Measurements from ENCODE around the gene TENM4.

Gene TENM4

GRCh38 chr11:79417069-79417920, 23.5 kb downstream of the TENM4 start:
- no peaks in the 10 kb centered on the region for H3K27me3 ChIP-seq (ENCODE audit: low read depth, low read length)
- H3K4me1 ChIP-seq (ENCODE audit: control insufficient read depth in 1 of 2, insufficient read depth in 2 of 2, low read length in 2 of 2), result peaks cover 0 to 27% of the 10 kb centered on the region in 2 donors
- no peaks in the 10 kb centered on the region for H3K36me3 ChIP-seq (ENCODE audit: control insufficient read depth in 1 of 2, insufficient read depth in 2 of 2, low read length in 2 of 2)
- H3K27ac ChIP-seq (ENCODE audit: low read length), result no peak overlapping the region
- peaks cover 0 to 6% of the 10 kb centered on the region in 2 donors for H3K9me3 ChIP-seq (ENCODE audit: control insufficient read depth in 1 of 2, low read length in 2 of 2)
- no peak overlapping the region for H3K4me3 ChIP-seq (ENCODE audit: low read depth in 1 of 2, low read length in 2 of 2)

- no peak overlapping the region for H3K4me3 ChIP-seq (ENCODE audit: low read depth in 1 of 2, low read length in 2 of 2)
- H3K27ac ChIP-seq (ENCODE audit: low read length), result no peak overlapping the region
- no peaks in the 10 kb centered on the region for H3K36me3 ChIP-seq (ENCODE audit: control insufficient read depth in 1 of 2, insufficient read depth in 2 of 2, low read length in 2 of 2)
- peaks cover 0 to 6% of the 10 kb centered on the region in 2 donors for H3K9me3 ChIP-seq (ENCODE audit: control insufficient read depth in 1 of 2, low read length in 2 of 2)
- peaks cover 0 to 27% of the 10 kb centered on the region in 2 donors for H3K4me1 ChIP-seq (ENCODE audit: control insufficient read depth in 1 of 2, insufficient read depth in 2 of 2, low read length in 2 of 2)
- no peaks in the 10 kb centered on the region for H3K27me3 ChIP-seq (ENCODE audit: low read depth, low read length)
Observed at GRCh38 chr11:79415912-79416311, 24.9 kb downstream of the TENM4 start.

- no peak overlapping the region for H3K27ac ChIP-seq (ENCODE audit: low read length)
- H3K4me1 ChIP-seq (ENCODE audit: control insufficient read depth in 1 of 2, insufficient read depth in 2 of 2, low read length in 2 of 2), result peaks cover 0 to 27% of the 10 kb centered on the region in 2 donors
- H3K9me3 ChIP-seq (ENCODE audit: control insufficient read depth in 1 of 2, low read length in 2 of 2), result peaks cover 0 to 6% of the 10 kb centered on the region in 2 donors
- H3K4me3 ChIP-seq (ENCODE audit: low read depth in 1 of 2, low read length in 2 of 2), result no peak overlapping the region
- no peaks in the 10 kb centered on the region for H3K27me3 ChIP-seq (ENCODE audit: low read depth, low read length)
- H3K36me3 ChIP-seq (ENCODE audit: control insufficient read depth in 1 of 2, insufficient read depth in 2 of 2, low read length in 2 of 2), result no peaks in the 10 kb centered on the region
Observed at GRCh38 chr11:79415411-79415810, 25.4 kb downstream of the TENM4 start.

GRCh38 chr11:79414644-79415317, 26.0 kb downstream of the TENM4 start:
- Histone ChIP-seq H3K4me1 (ENCODE audit: control insufficient read depth in 1 of 2, insufficient read depth in 2 of 2, low read length in 2 of 2) (peaks cover 0 to 27% of the 10 kb centered on the region in 2 donors), H3K4me3 (ENCODE audit: low read depth in 1 of 2, low read length in 2 of 2) (no peak overlapping the region), H3K27me3 (ENCODE audit: low read depth, low read length) (no peaks in the 10 kb centered on the region), H3K27ac (ENCODE audit: low read length) (no peak overlapping the region), H3K9me3 (ENCODE audit: control insufficient read depth in 1 of 2, low read length in 2 of 2) (peaks cover 0 to 6% of the 10 kb centered on the region in 2 donors), H3K36me3 (ENCODE audit: control insufficient read depth in 1 of 2, insufficient read depth in 2 of 2, low read length in 2 of 2) (no peaks in the 10 kb centered on the region)

GRCh38 chr11:79414041-79414440, 26.8 kb downstream of the TENM4 start:
- Histone ChIP-seq H3K27me3 (ENCODE audit: low read depth, low read length) (no peaks in the 10 kb centered on the region), H3K4me3 (ENCODE audit: low read depth in 1 of 2, low read length in 2 of 2) (no peak overlapping the region), H3K36me3 (ENCODE audit: control insufficient read depth in 1 of 2, insufficient read depth in 2 of 2, low read length in 2 of 2) (no peaks in the 10 kb centered on the region), H3K4me1 (ENCODE audit: control insufficient read depth in 1 of 2, insufficient read depth in 2 of 2, low read length in 2 of 2) (peaks cover 0 to 27% of the 10 kb centered on the region in 2 donors), H3K27ac (ENCODE audit: low read length) (no peak overlapping the region), H3K9me3 (ENCODE audit: control insufficient read depth in 1 of 2, low read length in 2 of 2) (peaks cover 0 to 6% of the 10 kb centered on the region in 2 donors)

GRCh38 chr11:79413268-79413667, 27.6 kb downstream of the TENM4 start:
- no peaks in the 10 kb centered on the region for H3K27me3 ChIP-seq (ENCODE audit: low read depth, low read length)
- no peak overlapping the region for H3K4me3 ChIP-seq (ENCODE audit: low read depth in 1 of 2, low read length in 2 of 2)
- H3K36me3 ChIP-seq (ENCODE audit: control insufficient read depth in 1 of 2, insufficient read depth in 2 of 2, low read length in 2 of 2), result no peaks in the 10 kb centered on the region
- peaks cover 0 to 6% of the 10 kb centered on the region in 2 donors for H3K9me3 ChIP-seq (ENCODE audit: control insufficient read depth in 1 of 2, low read length in 2 of 2)
- no peak overlapping the region for H3K27ac ChIP-seq (ENCODE audit: low read length)
- H3K4me1 ChIP-seq (ENCODE audit: control insufficient read depth in 1 of 2, insufficient read depth in 2 of 2, low read length in 2 of 2), result peaks cover 0 to 27% of the 10 kb centered on the region in 2 donors

GRCh38 chr11:79412761-79413160, 28.1 kb downstream of the TENM4 start:
- Histone ChIP-seq H3K4me1 (ENCODE audit: control insufficient read depth in 1 of 2, insufficient read depth in 2 of 2, low read length in 2 of 2) (peaks cover 0 to 27% of the 10 kb centered on the region in 2 donors), H3K27ac (ENCODE audit: low read length) (no peak overlapping the region)

GRCh38 chr11:79409330-79409729, 31.5 kb downstream of the TENM4 start:
- no peak overlapping the region for H3K4me3 ChIP-seq (ENCODE audit: low read depth in 1 of 2, low read length in 2 of 2)
- no peaks in the 10 kb centered on the region for H3K27me3 ChIP-seq (ENCODE audit: low read depth, low read length)
- no peak overlapping the region for H3K27ac ChIP-seq (ENCODE audit: low read length)
- peaks cover 0 to 18% of the 10 kb centered on the region in 2 donors for H3K4me1 ChIP-seq (ENCODE audit: control insufficient read depth in 1 of 2, insufficient read depth in 2 of 2, low read length in 2 of 2)
- H3K36me3 ChIP-seq (ENCODE audit: control insufficient read depth in 1 of 2, insufficient read depth in 2 of 2, low read length in 2 of 2), result no peaks in the 10 kb centered on the region
- no peaks in the 10 kb centered on the region for H3K9me3 ChIP-seq (ENCODE audit: control insufficient read depth in 1 of 2, low read length in 2 of 2)

More at GRCh38 chr11:79412761-79413160, 28.1 kb downstream of the TENM4 start:
- Histone ChIP-seq H3K9me3 (ENCODE audit: control insufficient read depth in 1 of 2, low read length in 2 of 2) (peaks cover 0 to 6% of the 10 kb centered on the region in 2 donors), H3K4me3 (ENCODE audit: low read depth in 1 of 2, low read length in 2 of 2) (no peak overlapping the region), H3K27me3 (ENCODE audit: low read depth, low read length) (no peaks in the 10 kb centered on the region), H3K36me3 (ENCODE audit: control insufficient read depth in 1 of 2, insufficient read depth in 2 of 2, low read length in 2 of 2) (no peaks in the 10 kb centered on the region)

GRCh38 chr11:79406376-79406775, 34.5 kb downstream of the TENM4 start:
- Histone ChIP-seq H3K9me3 (ENCODE audit: control insufficient read depth in 1 of 2, low read length in 2 of 2) (no peaks in the 10 kb centered on the region), H3K27me3 (ENCODE audit: low read depth, low read length) (no peaks in the 10 kb centered on the region), H3K36me3 (ENCODE audit: control insufficient read depth in 1 of 2, insufficient read depth in 2 of 2, low read length in 2 of 2) (no peaks in the 10 kb centered on the region), H3K27ac (ENCODE audit: low read length) (no peak overlapping the region), H3K4me3 (ENCODE audit: low read depth in 1 of 2, low read length in 2 of 2) (no peak overlapping the region), H3K4me1 (ENCODE audit: control insufficient read depth in 1 of 2, insufficient read depth in 2 of 2, low read length in 2 of 2) (no peaks in the 10 kb centered on the region)

- Histone ChIP-seq H3K27me3 (ENCODE audit: low read depth, low read length) (no peaks in the 10 kb centered on the region), H3K27ac (ENCODE audit: low read length) (no peak overlapping the region), H3K4me3 (ENCODE audit: low read depth in 1 of 2, low read length in 2 of 2) (no peak overlapping the region), H3K36me3 (ENCODE audit: control insufficient read depth in 1 of 2, insufficient read depth in 2 of 2, low read length in 2 of 2) (no peaks in the 10 kb centered on the region), H3K9me3 (ENCODE audit: control insufficient read depth in 1 of 2, low read length in 2 of 2) (no peaks in the 10 kb centered on the region), H3K4me1 (ENCODE audit: control insufficient read depth in 1 of 2, insufficient read depth in 2 of 2, low read length in 2 of 2) (no peaks in the 10 kb centered on the region)
Observed at GRCh38 chr11:79404806-79405205, 36.0 kb downstream of the TENM4 start.

GRCh38 chr11:79404325-79404724, 36.5 kb downstream of the TENM4 start:
- Histone ChIP-seq H3K9me3 (ENCODE audit: control insufficient read depth in 1 of 2, low read length in 2 of 2) (no peaks in the 10 kb centered on the region), H3K27me3 (ENCODE audit: low read depth, low read length) (no peaks in the 10 kb centered on the region), H3K4me1 (ENCODE audit: control insufficient read depth in 1 of 2, insufficient read depth in 2 of 2, low read length in 2 of 2) (no peaks in the 10 kb centered on the region), H3K36me3 (ENCODE audit: control insufficient read depth in 1 of 2, insufficient read depth in 2 of 2, low read length in 2 of 2) (no peaks in the 10 kb centered on the region), H3K27ac (ENCODE audit: low read length) (no peak overlapping the region), H3K4me3 (ENCODE audit: low read depth in 1 of 2, low read length in 2 of 2) (no peak overlapping the region)

Data from muscle layer of duodenum (tissue), 2 donors.